ENCODE results near the gene SYNDIG1.
A peak's percentile ranks its signal among the peaks of the same experiment; 100 is the strongest.

SYNDIG1 gene

DNA sequence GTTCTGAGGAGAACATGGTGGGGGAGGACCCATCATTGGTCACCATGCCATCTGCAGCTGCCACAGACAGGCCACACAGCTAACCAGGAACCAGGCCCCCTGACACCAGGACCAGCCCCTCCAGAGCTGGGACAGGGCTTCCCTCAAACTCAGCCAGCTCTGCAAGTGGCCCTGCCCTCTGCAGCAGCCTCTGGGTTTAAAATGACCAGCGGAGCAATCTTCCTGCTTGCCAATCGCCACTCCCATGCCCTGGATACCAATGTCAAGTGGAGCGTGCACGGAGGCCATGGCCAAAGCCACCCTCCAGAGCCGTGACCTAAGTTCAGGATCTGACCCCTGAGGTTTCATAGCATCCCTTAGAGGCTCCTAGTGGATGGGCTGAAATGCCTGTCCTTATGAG lies 199.4 kb downstream of the SYNDIG1 start:
- H3K9me3 ChIP-seq (ENCODE audit: insufficient read depth, low read depth, low read length), result peaks cover 2% of the 10 kb centered on the region
- H3K79me2 ChIP-seq (ENCODE audit: control insufficient read depth, insufficient read depth, low read length, poor library complexity), result no peaks in the 10 kb centered on the region
- H4K8ac ChIP-seq (ENCODE audit: low read depth, low read length), result no peak overlapping the region
- no peak overlapping the region for H3K9ac ChIP-seq (ENCODE audit: low read length)
- no peak overlapping the region for H3K4me2 ChIP-seq (ENCODE audit: low read length)
- no peak overlapping the region for H2BK12ac ChIP-seq (ENCODE audit: low read length)
- H3K4me1 ChIP-seq (ENCODE audit: control insufficient read depth in 1 of 2, insufficient read depth in 2 of 2, low read length in 2 of 2), result peaks cover 5% of the 10 kb centered on the region in 2 experiments
- no peak overlapping the region for H2BK5ac ChIP-seq (ENCODE audit: low read depth, low read length, poor library complexity)
- H3K27me3 ChIP-seq (ENCODE audit: insufficient read depth, low read length), result no peaks in the 10 kb centered on the region
- no peaks in the 10 kb centered on the region for H3K79me1 ChIP-seq (ENCODE audit: low read length)
- H3K4me3 ChIP-seq (ENCODE audit: low read depth, low read length), result no peak overlapping the region
- no peak overlapping the region for H2BK120ac ChIP-seq (ENCODE audit: insufficient read depth, low read length, poor library complexity)
- no CpG with 5 or more reads among the region's 5 CpGs for WGBS (ENCODE audit: extremely low coverage, insufficient coverage, insufficient read length)
- no peak overlapping the region for H4K12ac ChIP-seq (ENCODE audit: low read depth, low read length)
- H3K27ac ChIP-seq (ENCODE audit: low read depth, low read length), result no peak overlapping the region
- DNase-seq, result no peak
- no peak overlapping the region for H4K91ac ChIP-seq (ENCODE audit: low read depth, low read length)
- no peaks in the 10 kb centered on the region for H3K36me3 ChIP-seq (ENCODE audit: control insufficient read depth in 1 of 2, insufficient read depth in 2 of 2, low read length in 2 of 2)
- H3K14ac ChIP-seq (ENCODE audit: low read length), result no peak overlapping the region
- H3K18ac ChIP-seq (ENCODE audit: low read length), result no peak overlapping the region
- H2AFZ ChIP-seq (ENCODE audit: insufficient read depth, low read length, poor library complexity), result no peak overlapping the region
- no peak overlapping the region for H2AK5ac ChIP-seq (ENCODE audit: low read length)
- H3K23ac ChIP-seq (ENCODE audit: low read length), result no peak overlapping the region
- no peak overlapping the region for H3K4ac ChIP-seq (ENCODE audit: low read depth, low read length)

DNA sequence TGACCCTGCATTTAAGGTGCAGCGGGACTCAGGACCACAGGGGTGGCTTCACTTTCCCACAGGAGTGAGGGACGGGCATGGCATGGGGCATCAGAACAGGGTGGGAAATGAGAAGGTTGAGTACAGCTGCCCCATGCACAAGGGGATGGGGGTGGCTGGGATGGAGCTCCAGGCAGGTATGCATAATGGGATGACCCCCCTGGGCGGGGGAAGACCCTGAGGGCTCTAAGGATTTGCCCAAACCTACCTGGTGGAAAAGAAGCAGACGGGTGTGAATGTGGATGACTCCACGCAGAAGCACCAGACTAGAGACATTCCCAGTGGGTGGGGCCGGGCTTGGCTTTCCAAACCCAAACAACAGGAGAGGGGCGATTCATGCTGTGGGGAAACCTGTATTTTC lies 200.3 kb downstream of the SYNDIG1 start:
- Histone ChIP-seq H2AK5ac (ENCODE audit: low read length) (no peak overlapping the region), H3K4me1 (ENCODE audit: control insufficient read depth in 1 of 2, insufficient read depth in 2 of 2, low read length in 2 of 2) (peaks cover 5% of the 10 kb centered on the region in 2 experiments), H2AFZ (ENCODE audit: insufficient read depth, low read length, poor library complexity) (no peak overlapping the region), H2BK120ac (ENCODE audit: insufficient read depth, low read length, poor library complexity) (no peak overlapping the region), H4K12ac (ENCODE audit: low read depth, low read length) (no peak overlapping the region), H2BK5ac (ENCODE audit: low read depth, low read length, poor library complexity) (no peak overlapping the region), H4K8ac (ENCODE audit: low read depth, low read length) (no peak overlapping the region), H3K27me3 (ENCODE audit: insufficient read depth, low read length) (no peaks in the 10 kb centered on the region), H3K4me2 (ENCODE audit: low read length) (no peak overlapping the region), H3K9ac (ENCODE audit: low read length) (no peak overlapping the region), H3K79me2 (ENCODE audit: control insufficient read depth, insufficient read depth, low read length, poor library complexity) (no peaks in the 10 kb centered on the region), H3K18ac (ENCODE audit: low read length) (no peak overlapping the region), H4K91ac (ENCODE audit: low read depth, low read length) (no peak overlapping the region), H3K14ac (ENCODE audit: low read length) (no peak overlapping the region), H3K79me1 (ENCODE audit: low read length) (no peaks in the 10 kb centered on the region), H3K9me3 (ENCODE audit: insufficient read depth, low read depth, low read length) (peaks cover 2% of the 10 kb centered on the region), H3K23ac (ENCODE audit: low read length) (no peak overlapping the region), H3K4me3 (ENCODE audit: low read depth, low read length) (no peak overlapping the region), H3K36me3 (ENCODE audit: control insufficient read depth in 1 of 2, insufficient read depth in 2 of 2, low read length in 2 of 2) (no peaks in the 10 kb centered on the region), H2BK12ac (ENCODE audit: low read length) (no peak overlapping the region), H3K4ac (ENCODE audit: low read depth, low read length) (no peak overlapping the region), H3K27ac (ENCODE audit: low read depth, low read length) (no peak overlapping the region)
- no CpG with 5 or more reads among the region's 7 CpGs for WGBS (ENCODE audit: extremely low coverage, insufficient coverage, insufficient read length)
- no peak for DNase-seq

- H2AFZ ChIP-seq (ENCODE audit: insufficient read depth, low read length, poor library complexity), result no peak overlapping the region
- no peak overlapping the region for H3K14ac ChIP-seq (ENCODE audit: low read length)
- no peaks in the 10 kb centered on the region for H3K27me3 ChIP-seq (ENCODE audit: insufficient read depth, low read length)
- H3K79me1 ChIP-seq (ENCODE audit: low read length), result no peaks in the 10 kb centered on the region
- no peak overlapping the region for H2BK12ac ChIP-seq (ENCODE audit: low read length)
- no peaks in the 10 kb centered on the region for H3K79me2 ChIP-seq (ENCODE audit: control insufficient read depth, insufficient read depth, low read length, poor library complexity)
- H4K8ac ChIP-seq (ENCODE audit: low read depth, low read length), result no peak overlapping the region
- H3K9ac ChIP-seq (ENCODE audit: low read length), result no peak overlapping the region
- no peak overlapping the region for H3K4me2 ChIP-seq (ENCODE audit: low read length)
- WGBS (ENCODE audit: extremely low coverage, insufficient coverage, insufficient read length), result no CpG with 5 or more reads among the region's 10 CpGs
- H4K91ac ChIP-seq (ENCODE audit: low read depth, low read length), result no peak overlapping the region
- peaks cover 4% of the 10 kb centered on the region for H3K9me3 ChIP-seq (ENCODE audit: insufficient read depth, low read depth, low read length)
- no peak overlapping the region for H3K4ac ChIP-seq (ENCODE audit: low read depth, low read length)
- no peak overlapping the region for H2BK5ac ChIP-seq (ENCODE audit: low read depth, low read length, poor library complexity)
- H3K4me3 ChIP-seq (ENCODE audit: low read depth, low read length), result no peak overlapping the region
- DNase-seq, result no peak
- H3K36me3 ChIP-seq (ENCODE audit: control insufficient read depth in 1 of 2, insufficient read depth in 2 of 2, low read length in 2 of 2), result no peaks in the 10 kb centered on the region
- H2AK5ac ChIP-seq (ENCODE audit: low read length), result no peak overlapping the region
- H4K12ac ChIP-seq (ENCODE audit: low read depth, low read length), result no peak overlapping the region
- H2BK120ac ChIP-seq (ENCODE audit: insufficient read depth, low read length, poor library complexity), result no peak overlapping the region
- peaks cover 5% of the 10 kb centered on the region in 2 experiments for H3K4me1 ChIP-seq (ENCODE audit: control insufficient read depth in 1 of 2, insufficient read depth in 2 of 2, low read length in 2 of 2)
- H3K23ac ChIP-seq (ENCODE audit: low read length), result no peak overlapping the region
- H3K27ac ChIP-seq (ENCODE audit: low read depth, low read length), result no peak overlapping the region
- no peak overlapping the region for H3K18ac ChIP-seq (ENCODE audit: low read length)
Observed at GRCh38 chr20:24670341-24670872, 201.0 kb downstream of the SYNDIG1 start.

DNA sequence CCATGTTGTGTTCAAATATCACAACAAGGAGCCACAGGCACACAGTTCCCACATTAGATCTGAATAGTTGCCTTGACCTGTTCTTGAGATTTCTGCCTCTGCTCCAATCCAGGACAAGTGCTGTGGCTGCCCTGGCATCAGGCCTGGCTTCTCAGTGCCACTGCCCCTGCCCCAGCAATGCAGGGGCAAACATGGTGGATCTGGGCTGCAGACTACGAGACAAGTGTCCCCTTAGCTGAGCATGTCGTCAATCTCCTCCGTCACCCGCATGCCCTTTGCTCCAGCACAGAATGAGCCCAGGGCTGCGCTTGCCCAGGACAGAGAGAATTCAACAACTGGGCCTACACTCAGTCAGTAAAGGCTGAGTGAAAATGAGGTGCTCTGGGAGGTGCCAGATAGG lies 201.6 kb downstream of the SYNDIG1 start:
- Histone ChIP-seq H3K27ac (ENCODE audit: low read depth, low read length) (no peak overlapping the region), H4K12ac (ENCODE audit: low read depth, low read length) (no peak overlapping the region), H3K4me3 (ENCODE audit: low read depth, low read length) (no peak overlapping the region), H3K4ac (ENCODE audit: low read depth, low read length) (no peak overlapping the region), H4K91ac (ENCODE audit: low read depth, low read length) (no peak overlapping the region), H4K8ac (ENCODE audit: low read depth, low read length) (no peak overlapping the region), H3K9me3 (ENCODE audit: insufficient read depth, low read depth, low read length) (peaks cover 4% of the 10 kb centered on the region), H3K14ac (ENCODE audit: low read length) (no peak overlapping the region), H3K79me2 (ENCODE audit: control insufficient read depth, insufficient read depth, low read length, poor library complexity) (no peaks in the 10 kb centered on the region), H3K36me3 (ENCODE audit: control insufficient read depth in 1 of 2, insufficient read depth in 2 of 2, low read length in 2 of 2) (no peaks in the 10 kb centered on the region), H3K27me3 (ENCODE audit: insufficient read depth, low read length) (no peaks in the 10 kb centered on the region), H2BK120ac (ENCODE audit: insufficient read depth, low read length, poor library complexity) (no peak overlapping the region), H3K79me1 (ENCODE audit: low read length) (no peaks in the 10 kb centered on the region), H3K4me2 (ENCODE audit: low read length) (no peak overlapping the region), H3K18ac (ENCODE audit: low read length) (no peak overlapping the region), H2AFZ (ENCODE audit: insufficient read depth, low read length, poor library complexity) (no peak overlapping the region), H3K9ac (ENCODE audit: low read length) (no peak overlapping the region), H2BK5ac (ENCODE audit: low read depth, low read length, poor library complexity) (no peak overlapping the region), H3K23ac (ENCODE audit: low read length) (no peak overlapping the region), H2AK5ac (ENCODE audit: low read length) (no peak overlapping the region), H3K4me1 (ENCODE audit: control insufficient read depth in 1 of 2, insufficient read depth in 2 of 2, low read length in 2 of 2) (peaks cover 5% of the 10 kb centered on the region in 2 experiments), H2BK12ac (ENCODE audit: low read length) (no peak overlapping the region)
- no CpG with 5 or more reads among the region's 5 CpGs for WGBS (ENCODE audit: extremely low coverage, insufficient coverage, insufficient read length)
- peak in 1 of 2 donors; percentile 51 for DNase-seq
